GM10248 (cell line): Measurements from ENCODE around the gene CDH15.

Experiments used
- CTCF ChIA-PET: fragments of 300-600 bp; sonication (Branson Sonifier 250); formaldehyde crosslinking; extraction: SDS; loops from one replicate; lab custom pipeline; 2021; ENCODE audit warnings: antibody characterized with exemption; lab: Yijun Ruan, JAX
- POLR2A ChIA-PET: fragments of 350-650 bp; sonication (Branson Sonifier 250); formaldehyde crosslinking; extraction: SDS; loops from one replicate; lab custom pipeline; 2020; ENCODE audit warnings: antibody characterized with exemption; lab: Yijun Ruan, JAX
- DNase-seq: peaks from one replicate; pipeline ENCODE4 v3.0.0; 2012; ENCODE audit errors: extremely low spot score
- CTCF ChIP-seq: IDR thresholded peaks from 2 replicates; pipeline ENCODE4 v1.5.1; 2012; ENCODE audit warnings: mild to moderate bottlenecking, low read depth; ENCODE audit errors: extremely low read depth, missing control alignments, control extremely low read depth

CDH15 gene

GRCh38 chr16:89222931-89223330, 51.4 kb downstream of the CDH15 start:
- no peak for DNase-seq
- TF ChIP-seq CTCF, result no peak
- POLR2A ChIA-PET, result no interaction called here
- CTCF ChIA-PET, result no interaction called here

GRCh38 chr16:89224665-89225064, 53.1 kb downstream of the CDH15 start:
- ChIA-PET CTCF (no interaction called here), POLR2A (interaction anchor here (0.6 kb wide), 1 partner anchor 467 kb away, joined by 3 read pairs; no protein-coding TSS in a partner anchor)
- DNase-seq, result no peak
- TF ChIP-seq CTCF, result no peak

GRCh38 chr16:89230255-89230654, 58.7 kb downstream of the CDH15 start:
- POLR2A ChIA-PET, result no interaction called here
- no peak for DNase-seq
- CTCF ChIA-PET, result interaction anchor here (1.5 kb wide), 1 partner anchor 10 kb away, joined by 7 read pairs; no protein-coding TSS in a partner anchor
- TF ChIP-seq CTCF, result no peak

- no peak for DNase-seq
- POLR2A ChIA-PET, result interaction anchor here (0.6 kb wide), 1 partner anchor 27 kb away, joined by 4 read pairs; no protein-coding TSS in a partner anchor
- no peak for TF ChIP-seq CTCF
- CTCF ChIA-PET, result interaction anchor here (1.5 kb wide), 1 partner anchor 8 kb away, joined by 7 read pairs; no protein-coding TSS in a partner anchor
These were observed 60.6 kb downstream of the CDH15 start for GRCh38 chr16:89232107-89232506.

- ChIA-PET CTCF (no interaction called here), POLR2A (no interaction called here)
- no peak for DNase-seq
- TF ChIP-seq CTCF, result no peak
These were observed 62.3 kb downstream of the CDH15 start for GRCh38 chr16:89233678-89234490.

GRCh38 chr16:89237733-89238132, 66.2 kb downstream of the CDH15 start:
- CTCF ChIA-PET, result no interaction called here
- POLR2A ChIA-PET, result no interaction called here
- TF ChIP-seq CTCF, result no peak

More at GRCh38 chr16:89237733-89238132, 66.2 kb downstream of the CDH15 start:
- DNase-seq, result no peak
